HCT116 (cell line): Measurements from ENCODE around the gene CFAP46. TPM values are rescaled to one million over a fixed set of nuclear protein-coding genes. Genes with fewer than 3 reads are reported as not detected.

Source experiments
- ATAC-seq: fragments of 200-7000 bp; cut with Tn5 transposase; 2 replicates; pipeline ENCODE4 v1.9.1; 2020; ENCODE audit warnings: mild to moderate bottlenecking, moderate library complexity
- BruUV-seq: library from RNA; stranded (reverse); fragments of 400-500 nt; replicated peaks from 2 replicates; lab custom pipeline; 2021; lab: Mats Ljungman, UMichigan
- CTCF ChIA-PET: fragments of 300-600 bp; sonication (Branson Sonifier 250); formaldehyde crosslinking; loops from one replicate; lab custom pipeline; 2021; ENCODE audit warnings: antibody characterized with exemption; lab: Charles Lee
- POLR2A ChIA-PET: fragments of 300-600, 350-600 bp; sonication (Branson Sonifier 250); formaldehyde crosslinking; loops from one replicate; lab custom pipeline; 2021; ENCODE audit warnings: antibody characterized with exemption; lab: Charles Lee
- RAD21 ChIA-PET, 2 experiments: fragments of 300-600 bp; sonication (Branson Sonifier 250); formaldehyde crosslinking; loops; one replicate each; lab custom pipeline; 2023; ENCODE audit warnings: low total read pairs in 2 of 2; ENCODE audit not compliant: uncharacterized antibody in 2 of 2, unreplicated experiment in 2 of 2, low non-redundant PET in 1 of 2; lab: Charles Lee
- DNase-seq: peaks from one replicate; pipeline ENCODE4 v3.0.0-alpha.2; 2010; ENCODE audit warnings: low read depth, low spot score
- H2AFZ ChIP-seq: fragments of 200-600 bp; shearing (Covaris generic), sonication (generic); 2 replicates; pipeline ENCODE4 v1.6.1; 2017; ENCODE audit warnings: low read depth, mixed run types, mixed read lengths, antibody characterized with exemption, low read length; ENCODE audit not compliant: poor library complexity, severe bottlenecking
- H3K27ac ChIP-seq: 2 replicates; pipeline ENCODE4 v1.5.1; 2012; ENCODE audit warnings: low read depth, low read length
- H3K27me3 ChIP-seq: fragments of 200-600 bp; sonication (generic); 2 replicates; pipeline ENCODE4 v1.6.1; 2016; ENCODE audit warnings: mixed run types, low read length, mixed read lengths; ENCODE audit not compliant: insufficient read depth
- H3K36me3 ChIP-seq, 2 experiments: fragments of 200-500 bp in 1 of 2; fragments of 200-600 bp in 1 of 2; sonication (Bioruptor generic) in 1 of 2; sonication (generic) in 1 of 2; 2 replicates each; pipeline versions ENCODE4 v1.5.1 to v1.6.1; 2014 to 2016; ENCODE audit warnings: low read length in 2 of 2, inconsistent platforms in 1 of 2, mixed read lengths in 1 of 2, mixed run types in 1 of 2; ENCODE audit not compliant: insufficient read depth in 2 of 2, control insufficient read depth in 1 of 2
- H3K4me1 ChIP-seq, 2 experiments: fragments of 200-600 bp in 1 of 2; sonication (generic) in 1 of 2; 2 replicates each; pipeline versions ENCODE4 v1.5.1 to v1.6.1; 2012 to 2017; ENCODE audit warnings: low read length in 2 of 2, inconsistent platforms in 1 of 2, mild to moderate bottlenecking in 1 of 2, mixed read lengths in 1 of 2, mixed run types in 1 of 2, moderate library complexity in 1 of 2; ENCODE audit not compliant: insufficient read depth in 2 of 2, control insufficient read depth in 1 of 2
- H3K4me2 ChIP-seq: fragments of 200-600 bp; sonication (generic); 2 replicates; pipeline ENCODE4 v1.6.1; 2017; ENCODE audit warnings: mixed run types, low read length, mixed read lengths
- H3K4me3 ChIP-seq, 2 experiments: fragments of 200-600 bp in 1 of 2; sonication (generic) in 1 of 2; replicated peaks in 1 of 2; 2 replicates each; pipeline ENCODE4 v1.5.1; 2011 to 2016; ENCODE audit warnings: low read length in 2 of 2, control low read depth in 1 of 2, low read depth in 1 of 2, mild to moderate bottlenecking in 1 of 2, mixed read lengths in 1 of 2, mixed run types in 1 of 2
- H3K79me2 ChIP-seq: fragments of 200-600 bp; sonication (generic); 2 replicates; pipeline ENCODE4 v1.6.1; 2017; ENCODE audit warnings: mild to moderate bottlenecking, mixed run types, low read length, moderate library complexity, mixed read lengths; ENCODE audit not compliant: insufficient read depth
- H3K9ac ChIP-seq: fragments of 200-600 bp; sonication (generic); 2 replicates; pipeline ENCODE4 v1.6.1; 2016; ENCODE audit warnings: low read length, mixed read lengths
- H3K9me2 ChIP-seq: fragments of 200-600 bp; sonication (generic), shearing (Covaris generic); 2 replicates; pipeline ENCODE4 v1.6.1; 2017; ENCODE audit warnings: mixed run types, mild to moderate bottlenecking, moderate library complexity; ENCODE audit not compliant: insufficient read depth
- H3K9me3 ChIP-seq, 2 experiments: fragments of 200-500 bp in 1 of 2; fragments of 200-600 bp in 1 of 2; sonication (Bioruptor generic) in 1 of 2; sonication (generic) in 1 of 2; 2 replicates each; pipeline ENCODE4 v1.6.1; 2014 to 2017; ENCODE audit warnings: low read length in 2 of 2, mixed read lengths in 2 of 2, inconsistent platforms in 1 of 2, low read depth in 1 of 2, mild to moderate bottlenecking in 1 of 2, mixed run types in 1 of 2, moderate library complexity in 1 of 2; ENCODE audit not compliant: control insufficient read depth in 1 of 2, insufficient read depth in 1 of 2
- H4K20me1 ChIP-seq: fragments of 200-600 bp; sonication (generic), shearing (Covaris generic); 2 replicates; pipeline ENCODE4 v1.6.1; 2017; ENCODE audit warnings: mixed run types, mild to moderate bottlenecking, moderate library complexity; ENCODE audit not compliant: insufficient read depth
- CEBPB ChIP-seq: IDR thresholded peaks from 2 replicates; pipeline ENCODE4 v1.6.1; 2012; ENCODE audit warnings: low read depth
- ELF1 ChIP-seq: IDR thresholded peaks from 2 replicates; pipeline ENCODE4 v1.6.1; 2012; ENCODE audit warnings: low read depth, borderline replicate concordance
- EZH2phosphoT487 ChIP-seq: fragments of 200-600 bp; IDR thresholded peaks from 2 replicates; pipeline ENCODE4 v1.6.1; 2018; ENCODE audit warnings: antibody characterized with exemption, borderline replicate concordance
- MAX ChIP-seq: IDR thresholded peaks from 2 replicates; pipeline ENCODE4 v1.6.1; 2012
- POLR2A ChIP-seq: IDR thresholded peaks from 2 replicates; pipeline ENCODE4 v1.7.0; 2011; ENCODE audit warnings: borderline replicate concordance; ENCODE audit not compliant: insufficient read depth, insufficient read length; ENCODE audit errors: extremely low read depth
- POLR2AphosphoS5 ChIP-seq: IDR thresholded peaks from 2 replicates; pipeline ENCODE4 v1.6.1; 2011; ENCODE audit warnings: mild to moderate bottlenecking, low read depth, low read length, moderate library complexity
- RAD21 ChIP-seq: IDR thresholded peaks from 2 replicates; pipeline ENCODE4 v1.6.1; 2012; ENCODE audit warnings: low read depth, mild to moderate bottlenecking
- SIN3A ChIP-seq: IDR thresholded peaks from 2 replicates; pipeline ENCODE4 v1.6.1; 2012; ENCODE audit warnings: low read depth
- SP1 ChIP-seq: IDR thresholded peaks from 2 replicates; pipeline ENCODE4 v1.6.1; 2012; ENCODE audit warnings: low read depth
- YY1 ChIP-seq: IDR thresholded peaks from 2 replicates; pipeline ENCODE4 v1.6.1; 2011; ENCODE audit warnings: low read length, low read depth, moderate library complexity, mild to moderate bottlenecking; ENCODE audit not compliant: insufficient replicate concordance; ENCODE audit errors: extremely low read depth
- ZBTB33 ChIP-seq: IDR thresholded peaks from 2 replicates; pipeline ENCODE4 v1.6.1; 2011; ENCODE audit warnings: mild to moderate bottlenecking, low read length, moderate library complexity; ENCODE audit not compliant: insufficient replicate concordance; ENCODE audit errors: extremely low read depth
- ZNF274 ChIP-seq: fragments of 200-500 bp; sonication (Bioruptor generic); IDR thresholded peaks from 2 replicates; pipeline ENCODE4 v1.6.1; 2014; ENCODE audit warnings: mild to moderate bottlenecking, low read depth, low read length, inconsistent platforms
- intact Hi-C: fragments of 100-400 bp; cut with micrococcal nuclease; formaldehyde crosslinking; loops from 2 replicates; pipeline ENCODE4 v1.10.0; 2022
- total RNA-seq: library from RNA; stranded (reverse); gene quantifications from one replicate; pipeline ENCODE4 v1.2.1, GENCODE V29; 2021; ENCODE audit not compliant: unreplicated experiment
- TF ChIP-seq, protein P1 (sequence below): IDR thresholded peaks from 2 replicates; pipeline ENCODE4 v1.6.1; 2012; ENCODE audit warnings: low read depth

Gene CFAP46
- total RNA-seq, 1 experiment from 2014 or later: 1.4 TPM

DNA sequence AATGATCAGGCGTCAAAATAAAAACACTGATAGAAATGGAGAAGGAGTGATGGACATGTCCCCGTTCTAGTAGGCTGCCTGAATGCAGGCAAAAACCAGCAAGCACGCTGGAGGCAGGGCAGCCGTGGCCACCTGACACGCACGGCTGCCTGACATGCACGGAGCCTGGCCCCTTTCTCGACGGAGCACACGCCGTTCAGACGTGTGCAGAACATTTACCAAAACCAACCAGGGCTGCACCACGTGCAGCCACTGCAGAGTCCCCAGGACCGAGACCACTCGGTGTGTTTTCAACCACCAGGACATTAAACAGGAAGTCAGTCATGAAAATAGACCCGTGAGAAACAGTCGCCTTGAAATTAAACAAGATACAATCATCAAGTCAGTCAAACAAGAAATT is 94.5 kb downstream of the CFAP46 start (continued):
- TF ChIP-seq ZBTB33 (no peak), CEBPB (no peak)

DNA sequence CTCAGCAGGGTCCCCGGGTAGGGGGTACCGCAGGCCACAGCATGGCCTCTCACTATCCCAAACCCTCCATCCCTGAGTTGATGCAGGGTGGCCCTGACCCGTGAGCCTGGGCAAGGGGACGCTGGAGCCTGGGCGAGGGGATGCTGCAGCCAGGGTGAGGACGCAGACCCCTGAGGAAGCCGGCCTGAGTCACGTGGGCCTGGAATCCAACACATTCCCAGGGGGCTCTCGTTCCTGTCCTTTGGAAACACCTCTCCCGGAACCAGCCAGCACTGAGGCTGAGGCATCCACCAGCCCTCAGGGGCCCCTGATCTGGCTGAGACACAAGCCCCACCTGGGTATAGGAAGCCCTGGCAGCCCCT is 95.0 kb downstream of the CFAP46 start:
- no peak for ATAC-seq
- no peaks in the 10 kb centered on the region for H3K27me3 ChIP-seq

More for the DNA sequence above, 95.0 kb downstream of the CFAP46 start:
- no peaks in the 10 kb centered on the region for H3K79me2 ChIP-seq
- ChIA-PET CTCF (no interaction called here), POLR2A (no interaction called here), RAD21 (no interaction called here)
- H3K4me1 ChIP-seq: no peaks in the 10 kb centered on the region
- no peak overlapping the region for H3K4me2 ChIP-seq
- H3K27ac ChIP-seq: no peak overlapping the region
- H4K20me1 ChIP-seq: no peaks in the 10 kb centered on the region
- no peaks in the 10 kb centered on the region for H3K9me2 ChIP-seq
- H3K9ac ChIP-seq: no peak overlapping the region
- H3K9me3 ChIP-seq: no peaks in the 10 kb centered on the region
- TF ChIP-seq ZNF274 (no peak), SP1 (no peak), MAX (no peak), POLR2A (no peak), YY1 (no peak), ELF1 (no peak), POLR2AphosphoS5 (no peak), RAD21 (no peak), SIN3A (no peak), EZH2phosphoT487 (no peak), CEBPB (no peak)
- TF ChIP-seq, protein P1, sequence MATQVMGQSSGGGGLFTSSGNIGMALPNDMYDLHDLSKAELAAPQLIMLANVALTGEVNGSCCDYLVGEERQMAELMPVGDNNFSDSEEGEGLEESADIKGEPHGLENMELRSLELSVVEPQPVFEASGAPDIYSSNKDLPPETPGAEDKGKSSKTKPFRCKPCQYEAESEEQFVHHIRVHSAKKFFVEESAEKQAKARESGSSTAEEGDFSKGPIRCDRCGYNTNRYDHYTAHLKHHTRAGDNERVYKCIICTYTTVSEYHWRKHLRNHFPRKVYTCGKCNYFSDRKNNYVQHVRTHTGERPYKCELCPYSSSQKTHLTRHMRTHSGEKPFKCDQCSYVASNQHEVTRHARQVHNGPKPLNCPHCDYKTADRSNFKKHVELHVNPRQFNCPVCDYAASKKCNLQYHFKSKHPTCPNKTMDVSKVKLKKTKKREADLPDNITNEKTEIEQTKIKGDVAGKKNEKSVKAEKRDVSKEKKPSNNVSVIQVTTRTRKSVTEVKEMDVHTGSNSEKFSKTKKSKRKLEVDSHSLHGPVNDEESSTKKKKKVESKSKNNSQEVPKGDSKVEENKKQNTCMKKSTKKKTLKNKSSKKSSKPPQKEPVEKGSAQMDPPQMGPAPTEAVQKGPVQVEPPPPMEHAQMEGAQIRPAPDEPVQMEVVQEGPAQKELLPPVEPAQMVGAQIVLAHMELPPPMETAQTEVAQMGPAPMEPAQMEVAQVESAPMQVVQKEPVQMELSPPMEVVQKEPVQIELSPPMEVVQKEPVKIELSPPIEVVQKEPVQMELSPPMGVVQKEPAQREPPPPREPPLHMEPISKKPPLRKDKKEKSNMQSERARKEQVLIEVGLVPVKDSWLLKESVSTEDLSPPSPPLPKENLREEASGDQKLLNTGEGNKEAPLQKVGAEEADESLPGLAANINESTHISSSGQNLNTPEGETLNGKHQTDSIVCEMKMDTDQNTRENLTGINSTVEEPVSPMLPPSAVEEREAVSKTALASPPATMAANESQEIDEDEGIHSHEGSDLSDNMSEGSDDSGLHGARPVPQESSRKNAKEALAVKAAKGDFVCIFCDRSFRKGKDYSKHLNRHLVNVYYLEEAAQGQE: no peak
- no peak overlapping the region for H2AFZ ChIP-seq
- BruUV-seq: no TSS peak
- no peak overlapping the region for H3K4me3 ChIP-seq
- no peak for DNase-seq
- H3K36me3 ChIP-seq: no peaks in the 10 kb centered on the region
- intact Hi-C loops: no loop called here
